Adrenal gland (tissue), 12 donors: ENCODE measurements around the gene DCANP1. TPM values are rescaled to one million over a fixed set of nuclear protein-coding genes. Genes with fewer than 3 reads are reported as not detected.

Source experiments
- DNase-seq, 7 donors: peaks; one replicate each; pipeline ENCODE4 v3.0.0-alpha.2; 2019 to 2020
- H3K27ac ChIP-seq, 5 donors: fragments of 200-600 bp; sonication (generic) in 4 of 5; 1 replicate in 3 of 5; 2 replicates in 2 of 5; pipeline versions ENCODE4 v1.5.1 to v1.8.0; 2016 to 2020; ENCODE audit warnings: mild to moderate bottlenecking in 1 of 5
- H3K27me3 ChIP-seq: fragments of 200-600 bp; 2 replicates; pipeline ENCODE4 v1.8.0; 2021
- H3K36me3 ChIP-seq, 2 donors: fragments of 200-600 bp; replicated peaks in 1 of 2; 1 replicate in 1 of 2; 2 replicates in 1 of 2; pipeline versions ENCODE4 v1.5.1 to v1.8.0; 2018 to 2022
- H3K4me1 ChIP-seq, 2 donors: fragments of 200-600 bp; replicated peaks in 1 of 2; 1 replicate in 1 of 2; 2 replicates in 1 of 2; pipeline versions ENCODE4 v1.5.1 to v1.8.0; 2018 to 2021
- H3K4me3 ChIP-seq, 4 donors: fragments of 200-600 bp; sonication (generic) in 3 of 4; one replicate each; pipeline ENCODE4 v1.5.1; 2016 to 2018
- H3K9me3 ChIP-seq, 3 donors: fragments of 200-600 bp; sonication (generic) in 1 of 3; replicated peaks in 1 of 3; 1 replicate in 2 of 3; 2 replicates in 1 of 3; pipeline versions ENCODE4 v1.5.1 to v1.8.0; 2016 to 2021
- CTCF ChIP-seq, 6 experiments: fragments of 450-650 bp in 4 of 6; fragments of 200-600 bp in 2 of 6; sonication (generic) in 1 of 6; IDR thresholded peaks; 1 replicate in 5 of 6; 2 replicates in 1 of 6; pipeline versions ENCODE4 v1.5.1 to v1.8.0; 2016 to 2021; ENCODE audit warnings: antibody characterized with exemption in 6 of 6, mild to moderate bottlenecking in 2 of 6, moderate library complexity in 1 of 6
- POLR2A ChIP-seq, 2 donors: fragments of 450-650 bp; IDR thresholded peaks; one replicate each; pipeline ENCODE4 v1.6.1; 2017; ENCODE audit warnings: antibody characterized with exemption in 2 of 2, mild to moderate bottlenecking in 2 of 2, moderate library complexity in 1 of 2
- WGBS, 4 donors: extraction: QIAGEN DNeasy Blood & Tissue Kit in 2 of 4; methylation state at CpG; one replicate each; pipeline versions ENCODE4 v1.1.5 to v1.1.7; 2013 to 2017; 5-methylcytosine and 5-hydroxymethylcytosine counted together
- intact Hi-C, 2 donors: fragments of 100-400 bp; cut with DNase I; formaldehyde crosslinking; loops; one replicate each; pipeline versions ENCODE4 v1.14.1 to v1.15.0; 2022 to 2023
- polyA plus RNA-seq, 3 donors: library from polyadenylated mRNA; stranded (reverse); fragments of 200-250 nt in 2 of 3; fragments of 350-450 nt in 1 of 3; fragmentation: Illumina TruSeq in 1 of 3; extraction: RNeasy Lipid Tissue Mini Kit (QIAGEN cat#74804) in 1 of 3; gene quantifications; one replicate each; pipeline ENCODE4 v1.2.3, GENCODE V29; 2013 to 2014
- total RNA-seq, 9 donors: library from RNA; depleted of rRNA in 4 of 9; stranded (reverse); fragments of >200 nt in 4 of 9; fragments of 120-200 nt in 1 of 9; fragmentation: NEBNext Ultra II Directional in 1 of 9; extraction: Animal tissue kit (Norgen Biotek cat#: 25700) in 1 of 9; gene quantifications; one replicate each; pipeline versions ENCODE4 v1.1.0 to v1.2.4, GENCODE V29; 2013 to 2023
- donor health status: healthy with polysubstance abuse.
- donor health status: Bipolar disorder and iron deficiency.
- donor health status: DM: yes; HTN: yes; CAD: no.
- donor health status: DM: no; HTN: no; CAD: no.
- donor health status: DM: no; HTN: no; CAD: no.
- donor health status: DM: yes; HTN: yes; CAD: no.

DCANP1 gene
- total and polyA plus RNA-seq, 12 donors: 0.08 TPM; not detected in 11

- TF ChIP-seq POLR2A (IDR thresholded peaks at IDR 0.05) (no peak), CTCF (IDR thresholded peaks at IDR 0.05) (no peak)
- no peaks in the 10 kb centered on the region for H3K4me1 ChIP-seq
- no peaks in the 10 kb centered on the region for H3K9me3 ChIP-seq
- DNase-seq: no peak
- no peak overlapping the region for H3K4me3 ChIP-seq
- H3K27me3 ChIP-seq: peaks cover 7% of the 10 kb centered on the region
- H3K36me3 ChIP-seq: no peaks in the 10 kb centered on the region
- 90 to 95% (median 93%) methylated on average over 4 of the region's 4 CpGs for WGBS, 4 donors
- intact Hi-C loops: no loop called here
- no peak overlapping the region for H3K27ac ChIP-seq
Observed at GRCh38 chr5:135481909-135482311, 34.8 kb upstream of the DCANP1 start.

GRCh38 chr5:135481387-135481786, 34.2 kb upstream of the DCANP1 start:
- 54 to 72% (median 65%) methylated on average over 5 of the region's 5 CpGs for WGBS, 4 donors
- intact Hi-C loops: no loop called here
- DNase-seq: no peak
- Histone ChIP-seq H3K4me3 (no peak overlapping the region), H3K9me3 (no peaks in the 10 kb centered on the region), H3K4me1 (no peaks in the 10 kb centered on the region), H3K27me3 (peaks cover 7% of the 10 kb centered on the region), H3K27ac (no peak overlapping the region), H3K36me3 (no peaks in the 10 kb centered on the region)
- TF ChIP-seq CTCF (IDR thresholded peaks at IDR 0.05) (no peak), POLR2A (IDR thresholded peaks at IDR 0.05) (no peak)

- intact Hi-C loops: no loop called here
- peaks cover 7% of the 10 kb centered on the region for H3K27me3 ChIP-seq
- H3K4me3 ChIP-seq: no peak overlapping the region
- H3K9me3 ChIP-seq: no peaks in the 10 kb centered on the region
- 79 to 89% (median 81%) methylated on average over 5 of the region's 5 CpGs for WGBS, 4 donors
- H3K36me3 ChIP-seq: no peaks in the 10 kb centered on the region
- no peak overlapping the region for H3K27ac ChIP-seq
- no peaks in the 10 kb centered on the region for H3K4me1 ChIP-seq
- DNase-seq: no peak
- TF ChIP-seq POLR2A (IDR thresholded peaks at IDR 0.05) (no peak), CTCF (IDR thresholded peaks at IDR 0.05) (no peak)
Observed at GRCh38 chr5:135480511-135480910, 33.4 kb upstream of the DCANP1 start.

- peaks cover 7% of the 10 kb centered on the region for H3K27me3 ChIP-seq
- no peak for TF ChIP-seq CTCF (IDR thresholded peaks at IDR 0.05)
- TF ChIP-seq POLR2A (IDR thresholded peaks at IDR 0.05): no peak
- no peak overlapping the region for H3K4me3 ChIP-seq
- H3K36me3 ChIP-seq: no peaks in the 10 kb centered on the region
- DNase-seq: no peak
- H3K4me1 ChIP-seq: no peaks in the 10 kb centered on the region
- H3K27ac ChIP-seq: no peak overlapping the region
- no peaks in the 10 kb centered on the region for H3K9me3 ChIP-seq
- WGBS, 4 donors: 73 to 84% (median 81%) methylated on average over 3 to 4 of the region's 4 CpGs
- intact Hi-C loops: no loop called here
Observed at GRCh38 chr5:135478938-135479337, 31.8 kb upstream of the DCANP1 start.
